Choroid plexus epithelial cell (primary cell): ENCODE results near the gene SYP.
"Not testable (repeated sequence)": the region's sequence is repeated elsewhere in the genome, so short reads cannot be mapped to it uniquely, and the experiment has no call there.

Experiments used
- DNase-seq: peaks from one replicate; pipeline ENCODE4 v3.0.0-alpha.2; 2010; ENCODE audit warnings: low read depth
- H3K4me3 ChIP-seq: 2 replicates; pipeline ENCODE4 v1.5.1; 2011; ENCODE audit warnings: low read depth, mild to moderate bottlenecking, control low read depth, low read length, moderate library complexity
- CTCF ChIP-seq: conservative IDR thresholded peaks from 2 replicates; pipeline ENCODE4 v1.5.1; 2011; ENCODE audit warnings: low read depth, mild to moderate bottlenecking, control low read depth, inconsistent platforms, low read length, moderate library complexity

The SYP gene

GRCh38 chrX:49177873-49178480, 22.0 kb downstream of the SYP start:
- DNase-seq = no peak
- H3K4me3 ChIP-seq = no peak overlapping the region
- no peak for TF ChIP-seq CTCF

- DNase-seq = no peak
- peak; percentile 15 for TF ChIP-seq CTCF
- H3K4me3 ChIP-seq = no peak overlapping the region
These were observed 22.6 kb downstream of the SYP start for GRCh38 chrX:49177338-49177833.

- no peak for DNase-seq
- no peak for TF ChIP-seq CTCF
- no peak overlapping the region for H3K4me3 ChIP-seq
These were observed 23.3 kb downstream of the SYP start for GRCh38 chrX:49176421-49177326.

GRCh38 chrX:49175435-49176274, 24.3 kb downstream of the SYP start:
- TF ChIP-seq CTCF = no peak
- no peak for DNase-seq
- H3K4me3 ChIP-seq = no peak overlapping the region

GRCh38 chrX:49174723-49175122, 25.3 kb downstream of the SYP start:
- DNase-seq = no peak
- no peak overlapping the region for H3K4me3 ChIP-seq
- TF ChIP-seq CTCF = no peak

GRCh38 chrX:49173544-49173943, 26.4 kb downstream of the SYP start:
- H3K4me3 ChIP-seq, DNase-seq: not testable (repeated sequence)

GRCh38 chrX:49172280-49172780, 27.7 kb downstream of the SYP start:
- DNase-seq = peak; percentile 42
- peak overlapping the region; percentile 68 for H3K4me3 ChIP-seq
- no peak for TF ChIP-seq CTCF
